ENCODE results near the gene STK11.

The STK11 gene

DNA sequence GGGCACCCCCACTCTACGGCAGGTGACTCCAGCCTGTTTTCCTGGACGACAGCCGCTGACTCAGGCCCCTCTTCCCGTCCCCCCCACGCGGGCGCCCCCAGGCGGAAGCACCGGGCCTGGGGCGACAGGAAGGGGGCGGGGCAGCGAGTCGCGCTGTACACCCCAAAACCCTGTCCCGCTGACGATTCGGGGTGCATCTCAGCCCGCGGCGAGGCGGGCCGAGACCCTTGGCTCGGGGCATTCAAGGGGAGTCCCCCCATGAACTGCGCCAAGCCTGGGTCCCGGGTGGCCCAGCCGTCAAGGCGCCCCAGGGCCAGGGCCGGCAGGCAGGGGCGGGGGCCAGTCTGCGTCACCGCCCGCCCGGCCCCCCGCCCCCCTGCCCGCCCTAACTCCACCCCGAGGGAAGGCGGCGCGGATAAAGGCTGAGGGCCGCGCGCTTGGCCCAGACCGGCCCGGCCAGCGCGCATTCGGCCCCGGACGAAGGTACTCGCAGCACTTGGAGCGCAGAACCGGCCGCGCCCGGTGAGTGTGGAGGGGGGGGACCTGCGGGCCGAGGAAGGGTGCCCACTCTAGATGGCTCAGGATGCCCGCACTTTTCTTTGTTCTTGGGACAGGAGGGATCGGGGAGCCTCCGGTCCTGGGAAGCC lies 42.7 kb downstream of the STK11 start, which contains the start of gene MIDN:
Gene MIDN (plus strand): TSS at position 445 of the 647 bp plus-strand sequence. CDS start 1,714 bp downstream, outside the sequence.
- Histone ChIP-seq H3K4me1 (ENCODE audit: insufficient read depth, low read length) (peaks cover 41% of the 10 kb centered on the region), H3K9me3 (ENCODE audit: low read length) (no peaks in the 10 kb centered on the region), H3K36me3 (ENCODE audit: insufficient read depth, low read length) (peaks cover 4% of the 10 kb centered on the region), H3K27me3 (ENCODE audit: control insufficient read depth in 1 of 2, insufficient read depth in 2 of 2, low read length in 2 of 2) (no peaks in the 10 kb centered on the region), H3K9ac (ENCODE audit: low read length) (peak within 1 kb of the TSS; percentile 39), H3K4me3 (ENCODE audit: low read depth in 1 of 2, low read length in 2 of 2) (peak within 1 kb of the TSS; percentile 61 to 63), H3K27ac (ENCODE audit: low read depth, low read length) (peak within 1 kb of the TSS; percentile 99)

DNA sequence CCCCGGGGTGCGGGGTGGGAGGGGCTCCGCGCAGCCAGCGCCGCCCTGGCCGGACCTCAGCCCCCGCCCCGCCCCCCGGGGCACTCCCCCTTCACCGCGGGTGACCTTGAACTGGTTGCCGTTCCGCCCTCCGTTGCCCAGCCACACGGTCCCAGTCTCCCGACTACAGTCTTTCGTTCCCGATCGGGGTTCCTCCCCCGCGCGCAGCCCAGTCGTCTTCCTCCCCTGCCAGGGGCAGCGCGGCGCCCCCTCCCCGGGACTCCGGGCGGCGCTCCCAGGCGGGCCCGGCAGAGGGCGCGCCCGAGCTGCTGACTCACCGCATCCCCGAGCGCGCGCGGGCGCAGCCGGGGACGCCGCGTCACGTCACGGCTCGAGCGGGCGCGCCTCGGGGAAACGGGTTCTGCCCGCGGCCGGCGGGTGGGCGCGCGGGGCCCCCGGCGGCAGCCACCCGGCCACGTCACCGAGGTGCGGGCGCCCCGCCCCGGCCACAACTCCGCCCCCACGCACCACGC lies 43.3 kb downstream of the STK11 start:
- Histone ChIP-seq H3K27ac (ENCODE audit: low read depth, low read length) (peak overlapping the region; percentile 99), H3K9me3 (ENCODE audit: low read length) (no peaks in the 10 kb centered on the region), H3K4me1 (ENCODE audit: insufficient read depth, low read length) (peaks cover 40% of the 10 kb centered on the region), H3K4me3 (ENCODE audit: low read depth in 1 of 2, low read length in 2 of 2) (peak overlapping the region; percentile 61 to 63), H3K36me3 (ENCODE audit: insufficient read depth, low read length) (peaks cover 1% of the 10 kb centered on the region), H3K27me3 (ENCODE audit: control insufficient read depth in 1 of 2, insufficient read depth in 2 of 2, low read length in 2 of 2) (no peaks in the 10 kb centered on the region), H3K9ac (ENCODE audit: low read length) (peak overlapping the region; percentile 39)

DNA sequence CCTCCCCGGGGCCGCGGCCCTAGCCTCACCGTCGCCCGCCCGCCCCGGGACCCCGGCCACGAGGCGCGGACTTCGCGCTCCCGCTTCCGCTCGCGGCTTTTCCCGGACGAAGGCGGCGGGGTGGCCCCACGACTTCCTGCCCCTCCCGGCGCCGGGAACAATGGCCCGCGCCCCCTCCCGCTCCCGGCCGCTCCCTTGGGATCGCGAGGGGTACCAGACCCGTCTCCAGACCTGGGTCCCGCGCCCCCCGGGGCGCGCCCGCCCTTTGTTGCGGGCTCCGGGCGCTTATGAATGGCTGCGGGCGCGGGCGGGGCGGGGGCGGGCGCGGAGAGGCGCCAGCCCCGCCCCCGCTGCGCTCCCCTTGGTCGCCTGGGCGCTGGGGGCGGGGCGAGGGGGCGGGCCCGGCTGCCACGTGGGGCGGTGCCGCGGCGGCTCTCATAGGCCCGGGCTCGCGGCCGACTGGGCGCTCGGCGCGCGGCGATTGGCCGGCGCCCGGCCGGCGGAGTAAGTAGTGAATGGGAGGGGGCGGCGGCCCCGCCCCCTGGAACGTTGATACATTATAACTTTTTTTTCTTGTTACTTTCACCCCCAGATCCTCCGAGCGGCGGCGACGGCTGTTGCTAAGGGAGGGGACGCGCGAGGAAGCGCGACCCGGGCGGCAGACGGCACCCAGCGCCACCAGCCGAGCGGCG lies 43.9 kb downstream of the STK11 start:
- peaks cover 40% of the 10 kb centered on the region for H3K4me1 ChIP-seq (ENCODE audit: insufficient read depth, low read length)
- no peaks in the 10 kb centered on the region for H3K27me3 ChIP-seq (ENCODE audit: control insufficient read depth in 1 of 2, insufficient read depth in 2 of 2, low read length in 2 of 2)

DNA sequence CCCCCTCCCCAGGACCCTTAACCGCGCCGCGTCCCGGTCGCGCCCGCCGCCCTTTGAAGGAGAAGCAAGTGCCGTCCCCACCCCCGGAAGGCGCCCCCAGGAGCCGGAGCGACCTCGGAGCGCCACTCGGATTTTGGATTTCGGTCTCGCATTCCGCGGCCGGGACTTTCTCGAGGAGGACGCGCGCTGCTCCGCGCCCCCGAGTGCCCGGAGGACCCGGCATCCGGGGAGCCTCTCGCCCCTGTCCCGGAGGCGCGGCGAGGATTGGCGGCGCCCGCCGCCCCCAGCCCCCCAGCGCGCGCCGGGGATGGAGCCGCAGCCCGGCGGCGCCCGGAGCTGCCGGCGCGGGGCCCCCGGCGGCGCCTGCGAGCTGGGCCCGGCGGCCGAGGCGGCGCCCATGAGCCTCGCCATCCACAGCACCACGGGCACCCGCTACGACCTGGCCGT lies 44.4 kb downstream of the STK11 start:
- Histone ChIP-seq H3K9ac (ENCODE audit: low read length) (no peak overlapping the region), H3K4me1 (ENCODE audit: insufficient read depth, low read length) (peaks cover 40% of the 10 kb centered on the region), H3K27me3 (ENCODE audit: control insufficient read depth in 1 of 2, insufficient read depth in 2 of 2, low read length in 2 of 2) (no peaks in the 10 kb centered on the region), H3K4me3 (ENCODE audit: low read depth in 1 of 2, low read length in 2 of 2) (peak overlapping the region; percentile 53 to 64), H3K9me3 (ENCODE audit: low read length) (no peaks in the 10 kb centered on the region), H3K27ac (ENCODE audit: low read depth, low read length) (peak overlapping the region; percentile 79), H3K36me3 (ENCODE audit: insufficient read depth, low read length) (peaks cover 9% of the 10 kb centered on the region)

More for the DNA sequence above, 43.9 kb downstream of the STK11 start:
- Histone ChIP-seq H3K36me3 (ENCODE audit: insufficient read depth, low read length) (peaks cover 4% of the 10 kb centered on the region), H3K9ac (ENCODE audit: low read length) (no peak overlapping the region), H3K9me3 (ENCODE audit: low read length) (no peaks in the 10 kb centered on the region), H3K27ac (ENCODE audit: low read depth, low read length) (peak overlapping the region; percentile 88), H3K4me3 (ENCODE audit: low read depth in 1 of 2, low read length in 2 of 2) (peak overlapping the region; percentile 53 to 64)

DNA sequence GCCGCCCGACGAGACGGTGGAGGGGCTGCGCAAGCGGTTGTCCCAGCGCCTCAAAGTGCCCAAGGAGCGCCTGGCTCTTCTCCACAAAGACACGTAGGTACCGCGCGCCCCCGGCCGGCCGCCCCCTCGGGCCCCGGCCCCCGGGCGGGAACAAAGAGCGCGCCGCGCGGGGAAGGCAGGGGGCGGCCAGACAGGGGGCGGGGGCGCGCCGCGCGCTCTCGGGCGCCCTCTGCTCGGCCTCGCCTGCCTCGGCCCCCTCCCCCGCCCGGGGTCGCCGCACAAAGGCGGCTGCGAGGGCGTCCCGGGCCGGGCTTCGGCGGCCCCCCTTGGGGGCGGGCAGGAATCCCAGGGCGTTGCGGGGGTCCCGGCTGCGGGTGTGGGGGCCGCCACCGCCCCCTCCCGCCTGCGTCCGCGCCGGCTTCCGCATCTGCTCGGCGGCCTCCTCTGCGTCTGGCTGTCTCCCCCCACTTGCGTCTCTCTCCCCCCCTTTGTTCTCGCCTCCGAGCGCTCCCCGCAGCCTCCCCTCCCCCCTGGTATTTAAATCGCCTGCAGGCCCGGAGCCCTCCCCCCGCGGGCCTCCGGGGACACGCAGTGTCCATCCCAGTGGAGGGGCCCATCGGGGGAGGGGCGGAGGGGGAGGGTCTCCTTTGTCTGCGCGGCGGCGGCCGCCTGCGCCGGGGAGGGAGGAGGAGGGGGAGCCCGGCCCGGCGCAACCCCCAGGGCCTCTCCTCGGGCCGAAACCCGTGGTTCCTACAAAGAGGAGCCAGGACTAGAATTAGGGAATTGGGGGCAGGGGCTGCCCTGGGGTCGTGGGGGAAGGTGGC lies 45.1 kb downstream of the STK11 start:
- Histone ChIP-seq H3K27ac (ENCODE audit: low read depth, low read length) (peak overlapping the region; percentile 100), H3K9ac (ENCODE audit: low read length) (peak overlapping the region; percentile 78), H3K9me3 (ENCODE audit: low read length) (no peaks in the 10 kb centered on the region), H3K4me3 (ENCODE audit: low read depth in 1 of 2, low read length in 2 of 2) (peak overlapping the region; percentile 43 to 75), H3K36me3 (ENCODE audit: insufficient read depth, low read length) (peaks cover 16% of the 10 kb centered on the region), H3K4me1 (ENCODE audit: insufficient read depth, low read length) (peaks cover 34% of the 10 kb centered on the region), H3K27me3 (ENCODE audit: control insufficient read depth in 1 of 2, insufficient read depth in 2 of 2, low read length in 2 of 2) (no peaks in the 10 kb centered on the region)

DNA sequence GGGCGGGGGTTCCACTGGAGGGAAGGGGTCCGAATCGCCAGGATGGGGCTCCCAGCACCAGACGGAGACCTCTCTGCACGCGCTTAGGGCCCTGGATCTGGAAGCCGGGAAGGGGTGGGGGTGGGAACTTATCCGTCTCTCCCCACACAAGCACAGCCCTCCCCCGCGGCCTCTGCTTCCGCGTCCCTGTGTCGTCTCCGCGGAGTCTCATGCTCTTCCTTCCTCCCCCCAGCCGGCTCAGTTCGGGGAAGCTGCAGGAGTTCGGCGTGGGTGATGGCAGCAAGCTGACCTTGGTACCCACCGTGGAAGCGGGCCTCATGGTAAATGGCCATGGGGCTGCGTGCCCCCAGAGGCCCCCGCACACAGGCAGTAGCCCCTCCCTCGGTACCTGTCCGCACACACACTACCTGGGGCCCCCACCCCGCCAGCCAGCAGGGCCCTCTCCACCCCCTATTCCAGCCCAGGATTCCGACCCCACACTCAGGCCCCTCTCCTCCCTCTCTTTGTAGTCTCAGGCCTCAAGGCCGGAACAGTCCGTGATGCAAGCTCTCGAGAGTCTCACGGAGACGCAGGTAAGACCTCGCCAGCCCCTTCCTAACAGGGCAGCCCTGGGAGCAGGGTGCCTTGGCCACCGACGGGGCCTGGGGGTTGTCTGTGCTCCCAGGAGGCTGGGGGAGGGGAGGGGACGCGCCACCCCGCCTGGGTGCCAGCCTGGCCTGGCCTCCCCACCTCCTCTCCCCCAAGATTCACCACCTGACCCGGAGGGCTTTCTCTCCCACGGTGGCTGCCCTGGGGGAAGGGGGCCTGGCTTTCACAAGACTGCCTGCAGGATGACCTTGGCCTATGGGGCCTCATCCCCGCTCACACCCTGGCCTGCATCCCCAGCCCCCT lies 46.0 kb downstream of the STK11 start:
- Histone ChIP-seq H3K36me3 (ENCODE audit: insufficient read depth, low read length) (peaks cover 21% of the 10 kb centered on the region), H3K4me3 (ENCODE audit: low read depth in 1 of 2, low read length in 2 of 2) (peak overlapping the region; percentile 43 to 75), H3K27ac (ENCODE audit: low read depth, low read length) (peak overlapping the region; percentile 100), H3K9me3 (ENCODE audit: low read length) (no peaks in the 10 kb centered on the region), H3K9ac (ENCODE audit: low read length) (peak overlapping the region; percentile 78), H3K4me1 (ENCODE audit: insufficient read depth, low read length) (peaks cover 26% of the 10 kb centered on the region), H3K27me3 (ENCODE audit: control insufficient read depth in 1 of 2, insufficient read depth in 2 of 2, low read length in 2 of 2) (no peaks in the 10 kb centered on the region)

DNA sequence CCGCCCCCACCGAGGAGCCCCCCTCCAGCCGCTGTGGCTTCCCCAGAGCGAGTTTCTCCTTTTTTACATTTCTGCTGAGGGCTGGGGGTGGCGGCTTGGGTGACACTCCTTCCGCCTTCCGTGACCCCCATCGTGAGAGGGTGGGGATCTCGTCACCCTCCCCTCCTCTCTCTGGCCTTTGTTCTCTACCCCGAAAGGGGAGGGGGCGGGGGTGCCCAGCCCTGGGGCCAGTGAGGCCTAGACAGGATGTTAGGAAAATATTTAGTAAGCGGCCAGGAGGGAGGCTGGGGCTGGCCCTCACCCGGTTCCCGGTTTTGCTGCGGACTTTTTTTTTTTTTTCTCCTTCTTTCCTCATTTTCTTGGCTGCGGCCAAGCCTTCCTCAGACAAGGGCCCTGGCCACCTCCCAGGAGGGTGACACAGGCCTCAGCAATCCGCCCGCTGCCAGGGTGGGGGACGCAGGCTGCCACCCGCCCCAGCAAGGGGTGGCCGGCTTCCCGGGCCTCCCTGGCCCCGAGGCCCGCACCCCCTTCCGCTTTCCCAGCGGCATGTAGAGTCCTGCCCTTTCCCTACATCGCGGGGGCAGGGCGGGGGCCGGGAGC lies 46.7 kb downstream of the STK11 start:
- Histone ChIP-seq H3K9me3 (ENCODE audit: low read length) (no peaks in the 10 kb centered on the region), H3K9ac (ENCODE audit: low read length) (peak overlapping the region; percentile 78), H3K4me3 (ENCODE audit: low read depth in 1 of 2, low read length in 2 of 2) (peak overlapping the region; percentile 43 to 75), H3K36me3 (ENCODE audit: insufficient read depth, low read length) (peaks cover 27% of the 10 kb centered on the region), H3K27me3 (ENCODE audit: control insufficient read depth in 1 of 2, insufficient read depth in 2 of 2, low read length in 2 of 2) (no peaks in the 10 kb centered on the region), H3K4me1 (ENCODE audit: insufficient read depth, low read length) (peaks cover 25% of the 10 kb centered on the region), H3K27ac (ENCODE audit: low read depth, low read length) (peak overlapping the region; percentile 100)

DNA sequence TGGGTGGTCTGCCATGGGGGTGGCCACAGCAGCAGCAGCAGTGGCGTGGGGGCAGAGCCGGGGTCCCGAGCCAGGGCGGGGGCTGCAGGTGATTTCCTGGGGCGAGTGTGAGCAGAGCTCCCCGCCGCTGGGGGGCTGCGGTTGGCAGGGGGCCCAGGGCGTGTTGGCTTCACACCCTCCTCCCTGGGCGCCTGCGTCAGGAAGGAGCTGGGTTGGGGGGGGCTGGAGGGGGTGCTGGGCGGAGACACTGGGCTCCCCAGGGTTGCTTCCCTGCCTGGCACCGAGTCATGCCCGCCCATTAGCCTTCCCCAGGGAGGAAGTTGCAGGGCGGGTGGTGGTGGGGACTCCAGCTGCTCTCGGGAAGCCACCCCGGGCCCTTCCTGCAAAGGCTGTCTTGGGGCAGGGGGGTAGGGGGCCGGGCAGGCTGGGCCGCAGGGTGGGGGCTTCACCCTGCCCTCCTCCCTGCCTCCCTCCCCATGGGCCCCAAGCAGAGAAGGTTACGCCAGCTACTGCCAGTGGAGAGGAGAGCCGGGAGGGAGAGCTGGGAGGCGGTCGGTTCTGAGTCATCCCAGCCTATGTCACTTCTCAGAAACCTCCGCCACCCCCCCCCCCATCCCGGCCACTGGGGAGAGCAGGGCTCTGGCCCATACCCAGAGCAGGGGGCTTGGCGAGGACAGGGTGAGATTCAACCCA lies 47.4 kb downstream of the STK11 start:
- Histone ChIP-seq H3K4me1 (ENCODE audit: insufficient read depth, low read length) (peaks cover 20% of the 10 kb centered on the region), H3K36me3 (ENCODE audit: insufficient read depth, low read length) (peaks cover 34% of the 10 kb centered on the region), H3K9ac (ENCODE audit: low read length) (peak overlapping the region; percentile 80), H3K9me3 (ENCODE audit: low read length) (no peaks in the 10 kb centered on the region), H3K27ac (ENCODE audit: low read depth, low read length) (peak overlapping the region; percentile 100), H3K4me3 (ENCODE audit: low read depth in 1 of 2, low read length in 2 of 2) (peak overlapping the region; percentile 43 to 75), H3K27me3 (ENCODE audit: control insufficient read depth in 1 of 2, insufficient read depth in 2 of 2, low read length in 2 of 2) (no peaks in the 10 kb centered on the region)

DNA sequence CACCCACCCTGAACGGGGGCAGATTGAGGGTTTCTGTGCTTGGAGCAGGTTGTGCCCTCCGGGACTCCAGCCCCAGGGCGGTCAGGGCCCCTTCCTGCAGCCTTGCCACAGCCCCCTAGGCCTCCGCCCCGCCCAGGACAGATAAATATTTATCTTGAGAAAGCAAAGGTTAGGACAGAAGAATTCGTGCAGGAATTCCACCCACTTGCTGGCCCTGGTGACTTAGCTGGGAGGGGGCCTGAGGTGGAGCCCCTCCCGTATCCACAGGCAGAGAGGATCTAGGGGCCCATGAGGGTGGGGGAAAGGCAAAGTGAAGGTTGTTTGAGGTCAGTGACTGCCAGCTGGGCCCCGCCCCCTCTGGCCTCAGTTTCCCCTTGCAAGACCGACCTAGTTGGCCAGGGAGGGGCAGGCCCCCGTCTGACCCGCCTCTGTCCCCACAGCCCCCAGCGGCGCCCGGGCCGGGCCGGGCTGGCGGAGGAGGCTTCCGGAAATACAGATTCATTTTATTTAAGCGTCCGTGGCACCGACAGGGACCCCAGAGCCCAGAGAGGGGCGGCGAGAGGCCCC lies 48.0 kb downstream of the STK11 start:
- peaks cover 39% of the 10 kb centered on the region for H3K36me3 ChIP-seq (ENCODE audit: insufficient read depth, low read length)
- no peaks in the 10 kb centered on the region for H3K9me3 ChIP-seq (ENCODE audit: low read length)
- peak overlapping the region; percentile 20 to 66 for H3K4me3 ChIP-seq (ENCODE audit: low read depth in 1 of 2, low read length in 2 of 2)
- peaks cover 23% of the 10 kb centered on the region for H3K4me1 ChIP-seq (ENCODE audit: insufficient read depth, low read length)
- H3K27ac ChIP-seq (ENCODE audit: low read depth, low read length) = peak overlapping the region; percentile 100
- H3K27me3 ChIP-seq (ENCODE audit: control insufficient read depth in 1 of 2, insufficient read depth in 2 of 2, low read length in 2 of 2) = no peaks in the 10 kb centered on the region
- H3K9ac ChIP-seq (ENCODE audit: low read length) = peak overlapping the region; percentile 80
